ENCODE measurements around the gene COG5. TPM values are rescaled to one million over a fixed set of nuclear protein-coding genes. Genes with fewer than 3 reads are reported as not detected.

COG5 gene
- total RNA-seq, 1 donor from 2014 or later, result 37.1 TPM

DNA sequence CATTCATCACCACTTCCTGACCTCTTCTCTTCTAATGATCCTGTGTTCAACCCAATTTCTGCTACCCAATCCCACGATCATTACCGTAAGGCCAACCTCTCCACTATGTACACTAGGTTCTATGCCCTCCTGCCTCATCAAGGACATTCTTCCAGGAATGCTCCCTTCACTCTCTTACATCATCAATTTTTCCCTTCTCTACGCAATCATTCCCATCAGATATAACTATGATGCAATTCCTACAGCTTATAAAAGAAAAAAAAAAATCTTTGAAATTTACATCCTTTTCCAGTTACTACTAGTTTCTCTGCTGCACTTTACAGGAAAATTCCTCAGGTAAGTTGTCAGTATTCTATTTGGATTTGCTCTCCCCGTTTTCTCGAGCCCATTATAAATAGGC, 124.7 kb downstream of the COG5 start:
- DNase-seq (ENCODE audit: low read depth), result no peak
- Histone ChIP-seq H3K36me3 (ENCODE audit: control insufficient read depth, insufficient read depth, low read length) (no peaks in the 10 kb centered on the region), H3K27me3 (ENCODE audit: control insufficient read depth, insufficient read depth, low read length) (no peaks in the 10 kb centered on the region), H3K4me3 (ENCODE audit: low read depth, low read length) (no peak overlapping the region)
- TF ChIP-seq, protein P1, sequence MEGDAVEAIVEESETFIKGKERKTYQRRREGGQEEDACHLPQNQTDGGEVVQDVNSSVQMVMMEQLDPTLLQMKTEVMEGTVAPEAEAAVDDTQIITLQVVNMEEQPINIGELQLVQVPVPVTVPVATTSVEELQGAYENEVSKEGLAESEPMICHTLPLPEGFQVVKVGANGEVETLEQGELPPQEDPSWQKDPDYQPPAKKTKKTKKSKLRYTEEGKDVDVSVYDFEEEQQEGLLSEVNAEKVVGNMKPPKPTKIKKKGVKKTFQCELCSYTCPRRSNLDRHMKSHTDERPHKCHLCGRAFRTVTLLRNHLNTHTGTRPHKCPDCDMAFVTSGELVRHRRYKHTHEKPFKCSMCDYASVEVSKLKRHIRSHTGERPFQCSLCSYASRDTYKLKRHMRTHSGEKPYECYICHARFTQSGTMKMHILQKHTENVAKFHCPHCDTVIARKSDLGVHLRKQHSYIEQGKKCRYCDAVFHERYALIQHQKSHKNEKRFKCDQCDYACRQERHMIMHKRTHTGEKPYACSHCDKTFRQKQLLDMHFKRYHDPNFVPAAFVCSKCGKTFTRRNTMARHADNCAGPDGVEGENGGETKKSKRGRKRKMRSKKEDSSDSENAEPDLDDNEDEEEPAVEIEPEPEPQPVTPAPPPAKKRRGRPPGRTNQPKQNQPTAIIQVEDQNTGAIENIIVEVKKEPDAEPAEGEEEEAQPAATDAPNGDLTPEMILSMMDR (IDR thresholded peaks at IDR 0.05; ENCODE audit: insufficient read depth, low read length, poor library complexity, severe bottlenecking), result no peak

DNA sequence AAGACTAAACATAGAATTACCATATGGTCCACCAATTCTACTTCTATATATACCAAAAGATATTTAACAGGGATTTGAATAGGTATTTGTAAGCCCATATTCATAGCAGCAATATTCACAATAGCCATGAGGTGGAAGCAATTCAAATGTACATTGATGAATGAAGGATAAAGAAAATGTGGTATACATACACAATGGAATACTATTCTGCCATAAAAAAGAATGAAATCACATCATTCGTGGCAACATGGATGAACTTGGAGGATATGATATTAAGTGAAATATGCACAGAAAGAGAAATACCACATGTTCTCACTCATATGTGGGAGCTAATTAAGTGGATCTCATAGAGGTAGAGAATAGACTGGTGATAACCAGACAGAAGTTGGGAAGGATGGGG, 128.0 kb downstream of the COG5 start:
- DNase-seq (ENCODE audit: low read depth), result no peak
- TF ChIP-seq, protein P1 (IDR thresholded peaks at IDR 0.05; ENCODE audit: insufficient read depth, low read length, poor library complexity, severe bottlenecking), result no peak
- Histone ChIP-seq H3K4me3 (ENCODE audit: low read depth, low read length) (no peak overlapping the region), H3K27me3 (ENCODE audit: control insufficient read depth, insufficient read depth, low read length) (no peaks in the 10 kb centered on the region), H3K36me3 (ENCODE audit: control insufficient read depth, insufficient read depth, low read length) (no peaks in the 10 kb centered on the region)

DNA sequence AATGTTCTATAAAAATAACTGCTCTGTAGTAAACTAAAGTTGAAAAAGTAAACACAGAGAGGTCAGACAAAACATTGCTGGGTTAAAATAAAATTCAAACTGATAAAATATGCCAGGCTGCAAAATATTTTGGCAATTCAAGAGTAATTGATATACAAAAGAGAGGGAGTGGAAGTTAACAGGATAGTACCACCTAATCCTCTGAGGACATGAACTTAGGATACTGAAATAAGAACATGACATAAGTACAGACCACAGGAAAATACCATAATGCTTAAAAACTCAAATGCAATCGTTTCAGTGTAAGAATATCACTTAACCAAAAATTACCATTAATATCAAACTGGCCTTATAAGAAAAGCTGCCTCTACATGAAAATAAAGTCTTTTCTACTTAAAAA, 131.5 kb downstream of the COG5 start:
- no peak for DNase-seq (ENCODE audit: low read depth)
- TF ChIP-seq, protein P1 (IDR thresholded peaks at IDR 0.05; ENCODE audit: insufficient read depth, low read length, poor library complexity, severe bottlenecking), result no peak
- Histone ChIP-seq H3K27me3 (ENCODE audit: control insufficient read depth, insufficient read depth, low read length) (no peaks in the 10 kb centered on the region), H3K4me3 (ENCODE audit: low read depth, low read length) (no peak overlapping the region), H3K36me3 (ENCODE audit: control insufficient read depth, insufficient read depth, low read length) (no peaks in the 10 kb centered on the region)

DNA sequence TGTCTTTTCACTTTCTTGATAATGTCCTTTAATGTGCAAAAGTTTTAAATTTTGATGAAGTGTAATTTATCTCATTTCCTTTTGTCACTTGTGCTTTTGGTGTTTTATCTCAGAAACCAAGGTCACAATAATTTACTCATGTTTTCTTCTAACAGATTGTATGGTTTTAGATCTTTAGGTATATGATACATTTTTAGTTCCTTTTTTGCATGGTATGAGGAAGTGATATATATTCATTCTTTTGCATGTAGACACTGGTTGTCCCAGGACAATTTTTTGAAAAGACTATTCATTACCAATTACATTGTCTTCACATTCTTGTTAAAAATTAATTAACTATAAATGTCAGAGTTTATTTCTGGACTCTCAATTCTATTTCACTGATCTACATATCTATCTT, 133.7 kb downstream of the COG5 start:
- no peaks in the 10 kb centered on the region for H3K27me3 ChIP-seq (ENCODE audit: control insufficient read depth, insufficient read depth, low read length)
- TF ChIP-seq, protein P1 (IDR thresholded peaks at IDR 0.05; ENCODE audit: insufficient read depth, low read length, poor library complexity, severe bottlenecking), result no peak
- DNase-seq (ENCODE audit: low read depth), result no peak
- no peaks in the 10 kb centered on the region for H3K36me3 ChIP-seq (ENCODE audit: control insufficient read depth, insufficient read depth, low read length)
- no peak overlapping the region for H3K4me3 ChIP-seq (ENCODE audit: low read depth, low read length)

GRCh38 chr7:107428642-107429041, 135.1 kb downstream of the COG5 start:
- TF ChIP-seq, protein P1 (IDR thresholded peaks at IDR 0.05; ENCODE audit: insufficient read depth, low read length, poor library complexity, severe bottlenecking), result no peak
- no peak for DNase-seq (ENCODE audit: low read depth)
- Histone ChIP-seq H3K4me3 (ENCODE audit: low read depth, low read length) (no peak overlapping the region), H3K36me3 (ENCODE audit: control insufficient read depth, insufficient read depth, low read length) (no peaks in the 10 kb centered on the region), H3K27me3 (ENCODE audit: control insufficient read depth, insufficient read depth, low read length) (no peaks in the 10 kb centered on the region)

GRCh38 chr7:107427462-107427861, 136.3 kb downstream of the COG5 start:
- DNase-seq (ENCODE audit: low read depth), result no peak
- TF ChIP-seq, protein P1 (IDR thresholded peaks at IDR 0.05; ENCODE audit: insufficient read depth, low read length, poor library complexity, severe bottlenecking), result no peak
- no peaks in the 10 kb centered on the region for H3K27me3 ChIP-seq (ENCODE audit: control insufficient read depth, insufficient read depth, low read length)

More at GRCh38 chr7:107427462-107427861, 136.3 kb downstream of the COG5 start:
- no peak overlapping the region for H3K4me3 ChIP-seq (ENCODE audit: low read depth, low read length)
- no peaks in the 10 kb centered on the region for H3K36me3 ChIP-seq (ENCODE audit: control insufficient read depth, insufficient read depth, low read length)

All from kidney epithelial cell (primary cell).